Fibroblast of villous mesenchyme (primary cell): Measurements from ENCODE around the gene SMARCB1. TPM values are rescaled to one million over a fixed set of nuclear protein-coding genes. Genes with fewer than 3 reads are reported as not detected.

Experiments
- DNase-seq: peaks from one replicate; pipeline ENCODE4 v3.0.0-alpha.2; 2010; ENCODE audit warnings: low read depth
- H3K4me3 ChIP-seq: 2 replicates; pipeline ENCODE4 v1.5.1; 2011; ENCODE audit warnings: low read depth, mild to moderate bottlenecking, low read length
- CTCF ChIP-seq: IDR thresholded peaks from 2 replicates; pipeline ENCODE4 v1.5.1; 2012; ENCODE audit warnings: low read depth, mild to moderate bottlenecking, low read length; ENCODE audit not compliant: insufficient read depth
- total RNA-seq: library from RNA; depleted of rRNA; stranded (reverse); fragments of >200 nt; gene quantifications from 2 replicates; pipeline ENCODE4 v1.2.3, GENCODE V29; 2012

SMARCB1 gene
- total RNA-seq, 1 donor = 61.7 TPM

GRCh38 chr22:23745791-23746190 lies 41.0 kb upstream of the SMARCB1 start:
- no peak for TF ChIP-seq CTCF
- no peak for DNase-seq
- no peak overlapping the region for H3K4me3 ChIP-seq

- no peak for DNase-seq
- peak overlapping the region; percentile 89 for H3K4me3 ChIP-seq
- TF ChIP-seq CTCF = no peak
Measured at GRCh38 chr22:23749841-23750301, 36.9 kb upstream of the SMARCB1 start.

GRCh38 chr22:23750367-23750713 lies 36.4 kb upstream of the SMARCB1 start:
- no peak for DNase-seq
- no peak for TF ChIP-seq CTCF
- H3K4me3 ChIP-seq = peak overlapping the region; percentile 89

GRCh38 chr22:23750714-23751440 lies 35.9 kb upstream of the SMARCB1 start, which contains the start of gene ZNF70:
Gene ZNF70 (minus strand): TSS chr22:23751112. CDS start chr22:23745140, 5,972 bp downstream.
- DNase-seq = peak; percentile 84
- TF ChIP-seq CTCF = peak; percentile 29
- peak within 1 kb of the TSS; percentile 89 for H3K4me3 ChIP-seq

- TF ChIP-seq CTCF = no peak
- H3K4me3 ChIP-seq = peak overlapping the region; percentile 89
- DNase-seq = no peak
Measured at GRCh38 chr22:23751441-23751996, 35.2 kb upstream of the SMARCB1 start.

- no peak for TF ChIP-seq CTCF
- H3K4me3 ChIP-seq = no peak overlapping the region
- no peak for DNase-seq
Measured at GRCh38 chr22:23752090-23752691, 34.6 kb upstream of the SMARCB1 start.
